A549 (cell line): ENCODE measurements around the gene IPO5. TPM values are rescaled to one million over a fixed set of nuclear protein-coding genes. Genes with fewer than 3 reads are reported as not detected.

Experiments
- ATAC-seq, 2 experiments: fragments of 200-7000 bp in 1 of 2; fragments of >200 bp in 1 of 2; cut with Nextera tagmentation in 1 of 2; cut with Tn5 transposase in 1 of 2; 3 replicates each; pipeline versions ENCODE4 v1.8.0 to v1.9.1; 2018 to 2020; ENCODE audit warnings: mild to moderate bottlenecking in 1 of 2, moderate library complexity in 1 of 2
- CTCF ChIA-PET: fragments of 300-600 bp; sonication (Branson Sonifier 250); formaldehyde crosslinking; extraction: SDS; loops from one replicate; lab custom pipeline; 2021; ENCODE audit warnings: antibody characterized with exemption, inconsistent platforms; lab: Yijun Ruan, JAX
- POLR2A ChIA-PET: fragments of 350-600 bp; formaldehyde crosslinking; extraction: SDS; loops from one replicate; lab custom pipeline; 2021; ENCODE audit warnings: antibody characterized with exemption, inconsistent platforms; lab: Yijun Ruan, JAX
- DNase-seq, 2 experiments: peaks; one replicate each; pipeline versions ENCODE4 v3.0.0 to v3.0.0-alpha.2; 2011 to 2016; ENCODE audit warnings: low read depth in 1 of 2, low spot score in 1 of 2
- FAIRE-seq: peaks from 2 replicates; lab custom pipeline; 2011; peaks lifted over from hg19 to GRCh38; lab: Jason Lieb, UNC
- H3K27ac ChIP-seq, 2 experiments: fragments of >200 bp; sonication (Bioruptor Twin); formaldehyde crosslinking; 3 replicates each; pipeline ENCODE4 v1.5.1; 2016 to 2017
- H3K4me1 ChIP-seq: fragments of >200 bp; sonication (Bioruptor Twin); formaldehyde crosslinking; 3 replicates; pipeline ENCODE4 v1.6.1; 2016
- H3K4me2 ChIP-seq: fragments of >200 bp; sonication (Bioruptor Twin); formaldehyde crosslinking; 3 replicates; pipeline ENCODE4 v1.6.1; 2016
- H3K4me3 ChIP-seq: fragments of >200 bp; sonication (Bioruptor Twin); formaldehyde crosslinking; 3 replicates; pipeline ENCODE4 v1.5.1; 2016
- H3K9me3 ChIP-seq: fragments of >200 bp; sonication (Bioruptor Twin); formaldehyde crosslinking; 3 replicates; pipeline ENCODE4 v1.6.1; 2016
- CBX8 ChIP-seq: fragments of 200-600 bp; sonication (generic); IDR thresholded peaks from 2 replicates; pipeline ENCODE4 v1.6.1; 2016
- CHD4 ChIP-seq: fragments of 200-600 bp; sonication (generic); IDR thresholded peaks from 2 replicates; pipeline ENCODE4 v1.6.1; 2016; ENCODE audit warnings: antibody characterized with exemption, mild to moderate bottlenecking, borderline replicate concordance
- EHF ChIP-seq: fragments of 250-450 bp; sonication (Bioruptor Pico); IDR thresholded peaks from 2 replicates; pipeline ENCODE4 v1.5.0; 2020; ENCODE audit warnings: mild to moderate bottlenecking
- ELK1 ChIP-seq: fragments of 150-350 bp; IDR thresholded peaks from 2 replicates; pipeline ENCODE4 v1.6.1; 2014; ENCODE audit warnings: low read depth, mild to moderate bottlenecking, low read length
- FOSB ChIP-seq: fragments of 250-450 bp; sonication (Bioruptor Pico); IDR thresholded peaks from 2 replicates; pipeline ENCODE4 v1.5.0; 2020; ENCODE audit warnings: mild to moderate bottlenecking, moderate library complexity
- FOXS1 ChIP-seq: fragments of 250-450 bp; sonication (Bioruptor Pico); IDR thresholded peaks from 2 replicates; pipeline ENCODE4 v1.5.0; 2020; ENCODE audit warnings: mild to moderate bottlenecking, moderate library complexity
- GATA3 ChIP-seq: IDR thresholded peaks from 2 replicates; pipeline ENCODE4 v1.6.1; 2012; ENCODE audit warnings: borderline replicate concordance
- HDAC2 ChIP-seq: fragments of 200-600 bp; sonication (generic); IDR thresholded peaks from 2 replicates; pipeline ENCODE4 v1.6.1; 2016
- HES2 ChIP-seq: fragments of >200 bp; sonication (Bioruptor Twin); formaldehyde crosslinking; IDR thresholded peaks from 2 replicates; pipeline ENCODE4 v1.6.1; 2016
- HOXB5 ChIP-seq: fragments of 250-450 bp; sonication (Bioruptor Pico); IDR thresholded peaks from 2 replicates; pipeline ENCODE4 v1.5.0; 2020; ENCODE audit warnings: mild to moderate bottlenecking, moderate library complexity
- JUNB ChIP-seq: fragments of >200 bp; sonication (Bioruptor Twin); formaldehyde crosslinking; IDR thresholded peaks from 2 replicates; pipeline ENCODE4 v1.6.1; 2016
- MYC ChIP-seq: IDR thresholded peaks from 2 replicates; pipeline ENCODE4 v1.6.1; 2012; ENCODE audit warnings: mild to moderate bottlenecking, inconsistent platforms, low read length, improper control_type of control experiment, borderline replicate concordance
- NFE2L2 ChIP-seq: fragments of 150-350 bp; conservative IDR thresholded peaks from 2 replicates; pipeline ENCODE4 v1.6.1; 2014; ENCODE audit warnings: low read length
- NR3C1 ChIP-seq: fragments of >200 bp; sonication (Bioruptor Twin); formaldehyde crosslinking; IDR thresholded peaks from 3 replicates; pipeline ENCODE4 v1.6.1; 2017
- PBX3 ChIP-seq: IDR thresholded peaks from 2 replicates; pipeline ENCODE4 v1.6.1; 2012
- POLR2A ChIP-seq: IDR thresholded peaks from 2 replicates; pipeline ENCODE4 v1.6.1; 2012; ENCODE audit warnings: mild to moderate bottlenecking, low read length
- POLR2AphosphoS2 ChIP-seq: conservative IDR thresholded peaks from 2 replicates; pipeline ENCODE4 v1.6.1; 2012; ENCODE audit warnings: low read length, improper control_type of control experiment, inconsistent platforms
- RAD21 ChIP-seq, 2 experiments: fragments of >200 bp in 1 of 2; sonication (Bioruptor Twin) in 1 of 2; formaldehyde crosslinking in 1 of 2; IDR thresholded peaks in 1 of 2; conservative IDR thresholded peaks in 1 of 2; 2 replicates in 1 of 2; 3 replicates in 1 of 2; pipeline ENCODE4 v1.6.1; 2012 to 2018; ENCODE audit warnings: inconsistent platforms in 1 of 2
- RARB ChIP-seq: fragments of 250-450 bp; sonication (Bioruptor Pico); IDR thresholded peaks from 2 replicates; pipeline ENCODE4 v1.8.0; 2021; ENCODE audit warnings: mild to moderate bottlenecking, moderate library complexity
- RCOR1 ChIP-seq: fragments of 150-350 bp; IDR thresholded peaks from 2 replicates; pipeline ENCODE4 v1.6.1; 2014; ENCODE audit warnings: antibody characterized with exemption, low read length, low read depth
- TFCP2L1 ChIP-seq: fragments of 250-450 bp; sonication (Bioruptor Pico); IDR thresholded peaks from 2 replicates; pipeline ENCODE4 v1.5.0; 2021; ENCODE audit warnings: mild to moderate bottlenecking
- TP53 ChIP-seq: fragments of 250-450 bp; sonication (Bioruptor Pico); IDR thresholded peaks from 2 replicates; pipeline ENCODE4 v1.5.0; 2021; ENCODE audit warnings: mild to moderate bottlenecking, moderate library complexity
- ZC3H11A ChIP-seq: fragments of 450-650 bp; IDR thresholded peaks from 2 replicates; pipeline ENCODE4 v1.6.1; 2014; ENCODE audit warnings: antibody characterized with exemption, mild to moderate bottlenecking
- ZFP36 ChIP-seq: fragments of 450-650 bp; IDR thresholded peaks from 2 replicates; pipeline ENCODE4 v1.6.1; 2014; ENCODE audit warnings: borderline replicate concordance; ENCODE audit not compliant: partially characterized antibody
- ZNF302 ChIP-seq: fragments of 250-450 bp; sonication (Bioruptor Pico); IDR thresholded peaks from 2 replicates; pipeline ENCODE4 v1.9.0; 2021; ENCODE audit warnings: inconsistent platforms, mild to moderate bottlenecking, moderate library complexity
- WGBS: methylation state at CpG from one replicate; pipeline ENCODE4 v1.1.6; 2017; ENCODE audit errors: missing lambda C conversion rate; 5-methylcytosine and 5-hydroxymethylcytosine counted together
- polyA plus RNA-seq, 4 experiments: library from polyadenylated mRNA; depleted of rRNA in 3 of 4; stranded (reverse); fragments of >200 nt; fragmentation: RNase III in 1 of 4; extraction: RNeasy Plus Mini Kit Qiagen cat#74134 plus additional on column Dnase treatment in 1 of 4; gene quantifications; 2 replicates in 3 of 4; 3 replicates in 1 of 4; pipeline ENCODE4 v1.2.3, GENCODE V29; 2011 to 2017
- TF ChIP-seq, protein P1 (sequence below): fragments of >200 bp; sonication (Bioruptor Twin); formaldehyde crosslinking; IDR thresholded peaks from 3 replicates; pipeline ENCODE4 v1.5.1; 2016
- TF ChIP-seq, protein P2 (sequence below): fragments of >200 bp; sonication (Bioruptor Twin); formaldehyde crosslinking; IDR thresholded peaks from 3 replicates; pipeline ENCODE4 v1.6.1; 2016
- TF ChIP-seq, protein P3 (sequence below): IDR thresholded peaks from 2 replicates; pipeline ENCODE4 v1.6.1; 2012; ENCODE audit warnings: low read depth, borderline replicate concordance

The IPO5 gene
- polyA plus RNA-seq, 2 of the 4 experiments (the other 2 are of a cell fraction) = 98.4 to 166 TPM

DNA sequence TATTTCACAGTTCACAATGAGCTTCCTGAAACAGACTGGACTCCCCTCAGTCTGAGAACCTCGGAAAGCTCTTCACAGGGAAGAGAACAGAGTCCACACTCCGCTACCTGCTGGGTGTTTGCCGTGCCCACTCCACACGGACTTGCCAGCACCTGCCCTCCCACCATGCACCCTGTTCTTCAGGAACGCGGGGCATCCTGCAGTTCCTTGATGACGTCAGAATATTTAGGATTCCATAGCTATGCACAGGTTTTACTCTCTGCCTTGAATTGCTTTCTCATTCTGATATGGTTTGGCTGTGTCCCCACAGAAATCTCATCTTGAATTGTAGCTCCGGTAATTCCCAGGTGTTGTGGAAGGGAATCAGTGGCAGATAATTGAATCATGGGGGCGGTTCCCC is 115.0 kb downstream of the IPO5 start (continued):
- TF ChIP-seq, protein P1, sequence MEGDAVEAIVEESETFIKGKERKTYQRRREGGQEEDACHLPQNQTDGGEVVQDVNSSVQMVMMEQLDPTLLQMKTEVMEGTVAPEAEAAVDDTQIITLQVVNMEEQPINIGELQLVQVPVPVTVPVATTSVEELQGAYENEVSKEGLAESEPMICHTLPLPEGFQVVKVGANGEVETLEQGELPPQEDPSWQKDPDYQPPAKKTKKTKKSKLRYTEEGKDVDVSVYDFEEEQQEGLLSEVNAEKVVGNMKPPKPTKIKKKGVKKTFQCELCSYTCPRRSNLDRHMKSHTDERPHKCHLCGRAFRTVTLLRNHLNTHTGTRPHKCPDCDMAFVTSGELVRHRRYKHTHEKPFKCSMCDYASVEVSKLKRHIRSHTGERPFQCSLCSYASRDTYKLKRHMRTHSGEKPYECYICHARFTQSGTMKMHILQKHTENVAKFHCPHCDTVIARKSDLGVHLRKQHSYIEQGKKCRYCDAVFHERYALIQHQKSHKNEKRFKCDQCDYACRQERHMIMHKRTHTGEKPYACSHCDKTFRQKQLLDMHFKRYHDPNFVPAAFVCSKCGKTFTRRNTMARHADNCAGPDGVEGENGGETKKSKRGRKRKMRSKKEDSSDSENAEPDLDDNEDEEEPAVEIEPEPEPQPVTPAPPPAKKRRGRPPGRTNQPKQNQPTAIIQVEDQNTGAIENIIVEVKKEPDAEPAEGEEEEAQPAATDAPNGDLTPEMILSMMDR = no peak
- TF ChIP-seq PBX3 (no peak), RAD21 (conservative IDR thresholded peaks at IDR 0.05 in 1 of 2, IDR thresholded peaks at IDR 0.05 in 1 of 2) (no peak)

DNA sequence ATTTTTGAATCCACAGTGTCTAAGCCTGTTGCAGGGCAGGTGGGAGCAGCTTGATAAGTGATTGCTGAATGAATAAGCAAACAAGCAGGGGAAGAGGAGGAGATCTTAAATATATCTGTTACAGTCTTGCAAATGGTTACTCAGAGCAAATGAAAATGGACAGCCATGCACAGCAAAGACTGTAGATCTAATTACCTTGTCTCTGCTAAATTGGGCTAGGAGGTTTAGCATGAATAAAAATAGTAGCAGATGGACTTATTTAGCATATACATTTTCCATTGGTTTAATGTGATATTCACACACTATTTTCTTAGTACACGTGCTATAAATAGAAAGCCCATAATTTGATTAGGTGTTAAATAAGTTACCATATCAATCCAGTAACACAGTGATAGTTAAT is 116.5 kb downstream of the IPO5 start:
- no peak for FAIRE-seq
- ChIA-PET POLR2A (no interaction called here), CTCF (no interaction called here)
- no peaks in the 10 kb centered on the region for H3K9me3 ChIP-seq
- no peak for ATAC-seq
- no peak overlapping the region for H3K4me2 ChIP-seq
- H3K4me3 ChIP-seq = no peak overlapping the region
- DNase-seq = no peak
- WGBS = 100% methylated on average over 1 of the region's 1 CpG
- no peaks in the 10 kb centered on the region for H3K4me1 ChIP-seq
- TF ChIP-seq TFCP2L1 (CRISPR knock-in tag) = no peak
- TF ChIP-seq PBX3 = no peak
- TF ChIP-seq ELK1 = no peak
- no peak for TF ChIP-seq NFE2L2
- no peak for TF ChIP-seq GATA3
- no peak for TF ChIP-seq NR3C1
- no peak for TF ChIP-seq ZNF302 (CRISPR knock-in tag)
- TF ChIP-seq MYC = no peak
- no peak for TF ChIP-seq CBX8
- no peak for TF ChIP-seq POLR2AphosphoS2
- TF ChIP-seq ZFP36 = no peak
- TF ChIP-seq RCOR1 = no peak
- TF ChIP-seq RARB (CRISPR knock-in tag) = no peak
- no peak for TF ChIP-seq POLR2A
- no peak for TF ChIP-seq EHF
- no peak overlapping the region for H3K27ac ChIP-seq

- FAIRE-seq (no peak), ATAC-seq (no peak), DNase-seq (no peak)
- CTCF ChIA-PET = no interaction called here
- Histone ChIP-seq H3K4me1 (no peaks in the 10 kb centered on the region), H3K4me2 (no peak overlapping the region), H3K4me3 (no peak overlapping the region), H3K27ac (no peak overlapping the region), H3K9me3 (no peaks in the 10 kb centered on the region)
- WGBS = 78% methylated on average over 1 of the region's 1 CpG
- POLR2A ChIA-PET = no interaction called here
- TF ChIP-seq HES2 = no peak
Measured at GRCh38 chr13:98071316-98071715, 117.8 kb downstream of the IPO5 start.

- ChIA-PET CTCF (no interaction called here), POLR2A (no interaction called here)
- ATAC-seq = no peak
- Histone ChIP-seq H3K4me1 (no peaks in the 10 kb centered on the region), H3K4me3 (no peak overlapping the region), H3K4me2 (no peak overlapping the region), H3K27ac (no peak overlapping the region), H3K9me3 (no peaks in the 10 kb centered on the region)
- FAIRE-seq = no peak
- WGBS = 69% methylated on average over 2 of the region's 2 CpGs
- DNase-seq = no peak
- TF ChIP-seq EHF (no peak), TP53 (no peak), RCOR1 (no peak), HDAC2 (no peak), RAD21 (conservative IDR thresholded peaks at IDR 0.05 in 1 of 2, IDR thresholded peaks at IDR 0.05 in 1 of 2) (no peak), HOXB5 (CRISPR knock-in tag) (no peak), ZC3H11A (no peak), CBX8 (no peak), JUNB (no peak), NFE2L2 (no peak), FOSB (CRISPR knock-in tag) (no peak), FOXS1 (CRISPR knock-in tag) (no peak), CHD4 (no peak)
- TF ChIP-seq, protein P2, sequence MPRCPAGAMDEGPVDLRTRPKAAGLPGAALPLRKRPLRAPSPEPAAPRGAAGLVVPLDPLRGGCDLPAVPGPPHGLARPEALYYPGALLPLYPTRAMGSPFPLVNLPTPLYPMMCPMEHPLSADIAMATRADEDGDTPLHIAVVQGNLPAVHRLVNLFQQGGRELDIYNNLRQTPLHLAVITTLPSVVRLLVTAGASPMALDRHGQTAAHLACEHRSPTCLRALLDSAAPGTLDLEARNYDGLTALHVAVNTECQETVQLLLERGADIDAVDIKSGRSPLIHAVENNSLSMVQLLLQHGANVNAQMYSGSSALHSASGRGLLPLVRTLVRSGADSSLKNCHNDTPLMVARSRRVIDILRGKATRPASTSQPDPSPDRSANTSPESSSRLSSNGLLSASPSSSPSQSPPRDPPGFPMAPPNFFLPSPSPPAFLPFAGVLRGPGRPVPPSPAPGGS = no peak
- TF ChIP-seq, protein P3, sequence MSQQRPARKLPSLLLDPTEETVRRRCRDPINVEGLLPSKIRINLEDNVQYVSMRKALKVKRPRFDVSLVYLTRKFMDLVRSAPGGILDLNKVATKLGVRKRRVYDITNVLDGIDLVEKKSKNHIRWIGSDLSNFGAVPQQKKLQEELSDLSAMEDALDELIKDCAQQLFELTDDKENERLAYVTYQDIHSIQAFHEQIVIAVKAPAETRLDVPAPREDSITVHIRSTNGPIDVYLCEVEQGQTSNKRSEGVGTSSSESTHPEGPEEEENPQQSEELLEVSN = no peak
Measured at GRCh38 chr13:98072476-98072875, 119.0 kb downstream of the IPO5 start.
